GM12891 (cell line): ENCODE results near the gene REXO4.

Experiments used
- DNase-seq: peaks from one replicate; pipeline ENCODE4 v3.0.0; 2011; ENCODE audit warnings: low spot score; ENCODE audit not compliant: insufficient read length
- FAIRE-seq: peaks from 2 replicates; lab custom pipeline; 2011; peaks lifted over from hg19 to GRCh38; lab: Jason Lieb, UNC
- PAX5 ChIP-seq: IDR thresholded peaks from 2 replicates; pipeline ENCODE4 v1.6.1; 2011; ENCODE audit warnings: low read length, moderate library complexity, mild to moderate bottlenecking; ENCODE audit not compliant: insufficient read depth, severe bottlenecking
- POLR2A ChIP-seq: IDR thresholded peaks from 2 replicates; pipeline ENCODE4 v1.6.1; 2011; ENCODE audit warnings: low read depth, low read length, control low read depth
- POLR2AphosphoS5 ChIP-seq: IDR thresholded peaks from 2 replicates; pipeline ENCODE4 v1.6.1; 2011; ENCODE audit warnings: low read depth, low read length, control low read depth
- POU2F2 ChIP-seq: IDR thresholded peaks from 2 replicates; pipeline ENCODE4 v1.6.1; 2011; ENCODE audit warnings: low read depth, mild to moderate bottlenecking, control low read depth, low read length, moderate library complexity
- SPI1 ChIP-seq: IDR thresholded peaks from 2 replicates; pipeline ENCODE4 v1.6.1; 2011; ENCODE audit warnings: low read depth, low read length, control low read depth
- TAF1 ChIP-seq: IDR thresholded peaks from 2 replicates; pipeline ENCODE4 v1.6.1; 2011; ENCODE audit warnings: low read depth, low read length, control low read depth

The REXO4 gene

DNA sequence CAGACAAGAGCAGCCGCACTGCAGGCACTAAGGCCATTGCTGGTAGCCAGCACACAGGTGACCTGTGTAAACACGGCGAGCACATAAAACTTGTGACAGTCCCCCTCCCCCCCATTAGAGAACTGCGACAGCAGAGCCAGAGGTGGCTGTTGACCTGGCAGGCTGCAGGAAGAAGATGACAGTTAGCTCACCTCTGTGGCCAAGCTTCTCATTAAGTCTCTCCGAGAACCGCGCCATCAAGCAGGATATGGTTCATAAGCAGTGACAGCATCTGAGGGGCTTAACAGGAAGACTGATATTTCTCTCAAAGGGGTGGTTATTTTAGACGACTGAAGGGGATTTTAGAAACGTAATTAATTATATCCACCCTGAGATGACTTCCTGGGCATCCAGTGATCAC is 47.1 kb downstream of the REXO4 start:
- DNase-seq (no peak), FAIRE-seq (no peak)
- TF ChIP-seq POU2F2 = no peak
- no peak for TF ChIP-seq TAF1
- no peak for TF ChIP-seq SPI1
- TF ChIP-seq PAX5 = no peak
- no peak for TF ChIP-seq POLR2AphosphoS5
- no peak for TF ChIP-seq POLR2A

DNA sequence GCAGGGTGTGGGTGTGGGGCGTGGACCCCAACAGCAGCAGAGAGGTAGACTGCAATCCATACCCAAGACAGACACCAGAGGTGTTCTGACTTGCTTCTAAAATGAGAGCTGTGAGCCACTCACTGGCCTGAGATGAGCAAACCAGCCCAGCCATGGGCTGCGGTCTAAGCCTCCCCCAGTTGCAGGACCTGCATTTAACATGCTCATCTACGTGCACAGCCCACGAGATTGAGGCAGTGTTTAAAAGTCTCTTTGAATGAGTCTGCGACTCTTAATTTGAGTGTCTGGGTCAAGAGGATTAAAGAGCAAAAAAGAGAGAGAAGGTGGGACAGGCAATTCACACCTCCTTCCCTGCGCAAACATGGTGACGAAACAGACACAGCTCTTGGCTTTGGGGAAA is 47.9 kb downstream of the REXO4 start:
- no peak for TF ChIP-seq PAX5
- TF ChIP-seq POLR2A = no peak
- FAIRE-seq = no peak
- no peak for DNase-seq

DNA sequence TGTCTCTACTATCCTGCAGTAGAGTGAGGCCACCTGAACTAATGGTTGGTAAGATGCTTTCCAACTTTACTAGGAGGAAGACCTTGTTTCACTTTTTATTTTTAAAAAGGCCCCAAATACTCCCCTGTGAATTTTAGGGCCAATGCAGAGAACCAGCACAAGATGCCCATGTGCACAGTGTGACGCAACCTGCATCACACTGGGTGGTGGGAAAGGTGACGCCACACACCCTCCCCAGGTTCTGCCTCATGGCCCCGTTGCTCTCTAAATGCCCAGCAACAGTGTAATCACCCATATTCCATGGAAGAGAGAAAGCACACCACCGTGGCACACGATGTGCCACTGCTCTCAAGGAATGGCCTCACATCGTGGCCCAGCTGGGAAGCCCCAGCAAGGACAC is 48.4 kb downstream of the REXO4 start:
- no peak for DNase-seq
- no peak for FAIRE-seq
- no peak for TF ChIP-seq POLR2A
- no peak for TF ChIP-seq SPI1
- TF ChIP-seq PAX5 = no peak
- TF ChIP-seq TAF1 = no peak
- TF ChIP-seq POU2F2 = no peak
- no peak for TF ChIP-seq POLR2AphosphoS5

DNA sequence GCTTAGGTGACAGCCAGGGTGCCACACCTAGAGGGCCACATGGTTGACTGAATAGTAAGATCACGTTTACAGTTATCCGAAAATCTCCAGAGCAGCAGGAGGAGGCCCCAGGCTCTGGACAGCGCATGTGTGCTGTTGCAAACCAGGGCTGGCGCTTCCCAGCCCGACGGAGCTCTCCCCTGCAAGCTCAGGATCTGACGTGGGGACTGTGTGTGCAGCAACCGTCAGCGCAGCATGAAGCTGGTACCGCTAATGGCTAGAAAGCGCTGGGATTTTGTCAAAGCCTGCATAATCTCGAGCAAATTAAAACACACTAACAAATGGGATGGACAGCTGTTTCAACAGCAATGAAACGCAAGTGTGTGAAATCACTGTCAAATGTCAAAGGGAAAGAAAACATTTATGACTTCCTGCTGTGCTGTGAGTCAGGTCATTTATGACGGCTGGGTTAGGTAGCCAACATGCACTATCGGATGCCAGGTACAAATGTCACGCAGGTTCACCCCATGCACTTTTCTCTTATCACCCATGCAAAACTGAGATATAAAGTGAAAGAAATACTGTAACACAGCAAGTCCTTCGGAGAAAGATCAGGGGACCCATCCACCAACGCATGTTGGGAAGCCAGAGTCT is 49.4 kb downstream of the REXO4 start:
- no peak for FAIRE-seq
- no peak for TF ChIP-seq PAX5
- TF ChIP-seq POLR2A = no peak
- no peak for TF ChIP-seq POU2F2
- TF ChIP-seq POLR2AphosphoS5 = no peak
- TF ChIP-seq SPI1 = no peak
- TF ChIP-seq TAF1 = no peak
- no peak for DNase-seq

DNA sequence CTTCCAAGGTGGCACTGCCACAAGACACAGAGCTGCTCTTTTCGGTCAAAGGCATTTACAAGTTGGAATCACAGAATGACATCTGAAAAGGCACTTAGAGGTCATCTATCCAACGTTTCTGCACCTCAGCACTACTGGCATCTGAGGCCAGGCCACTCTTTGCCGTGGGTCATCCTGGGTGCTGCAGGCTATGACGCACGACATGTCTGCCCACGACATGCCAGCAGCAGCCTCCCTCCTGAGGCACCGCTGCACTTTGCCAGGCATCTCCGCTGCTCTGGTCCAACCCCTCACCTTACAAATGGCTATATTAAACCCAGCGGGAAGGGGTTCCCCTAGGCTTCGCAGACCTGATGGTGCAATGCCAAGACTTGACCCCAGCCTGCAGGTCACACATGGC is 50.0 kb downstream of the REXO4 start:
- FAIRE-seq = no peak
- no peak for TF ChIP-seq TAF1
- no peak for TF ChIP-seq PAX5
- no peak for TF ChIP-seq POU2F2
- TF ChIP-seq POLR2A = no peak
- TF ChIP-seq POLR2AphosphoS5 = no peak
- no peak for TF ChIP-seq SPI1
- DNase-seq = no peak

- no peak for FAIRE-seq
- no peak for DNase-seq
- TF ChIP-seq POU2F2 = no peak
- TF ChIP-seq POLR2AphosphoS5 = no peak
- TF ChIP-seq PAX5 = no peak
- TF ChIP-seq TAF1 = no peak
- TF ChIP-seq POLR2A = no peak
- no peak for TF ChIP-seq SPI1
These were observed 50.6 kb downstream of the REXO4 start for GRCh38 chr9:133367221-133367620.

- TF ChIP-seq POLR2A (no peak), POU2F2 (no peak), POLR2AphosphoS5 (no peak), SPI1 (no peak), PAX5 (no peak), TAF1 (no peak)
- no peak for FAIRE-seq
- DNase-seq = no peak
These were observed 51.4 kb downstream of the REXO4 start for GRCh38 chr9:133366435-133366834.

GRCh38 chr9:133362359-133363044 is 55.3 kb downstream of the REXO4 start:
- FAIRE-seq = no peak
- DNase-seq = no peak
- TF ChIP-seq POLR2AphosphoS5 (peak; percentile 50; the same call in 1 of the 2 replicates), POLR2A (no peak)

- no peak for DNase-seq
- no peak for FAIRE-seq
- TF ChIP-seq POLR2A (peak; percentile 51), POLR2AphosphoS5 (no peak; the same call in 1 of the 2 replicates), POU2F2 (0 out of 2 replicates have a peak, but pooled peaks have one; percentile 6), SPI1 (no peak), PAX5 (no peak), TAF1 (no peak)
These were observed 56.2 kb downstream of the REXO4 start for GRCh38 chr9:133361507-133362092.

GRCh38 chr9:133360400-133361393 is 57.1 kb downstream of the REXO4 start:
- FAIRE-seq = no peak
- no peak for DNase-seq
- TF ChIP-seq PAX5 (no peak), SPI1 (no peak), POU2F2 (0 out of 2 replicates have a peak, but pooled peaks have one; percentile 11), POLR2A (no peak; the same call in 1 of the 2 replicates), POLR2AphosphoS5 (no peak), TAF1 (no peak)
